Stimulated activated CD4-positive, alpha-beta T cell treated with anti-CD3 and anti-CD28 coated beads, Interleukin-12 subunit alpha, Interleukin-12 subunit beta, amount 100 ng/mL, for 24 hours (primary cell): ENCODE measurements around the gene SPRED2.

Source experiments
- DNase-seq, 2 experiments: peaks; one replicate each; pipeline ENCODE4 v3.0.0-alpha.2; 2020; ENCODE audit warnings: low read depth in 2 of 2

SPRED2 gene

GRCh38 chr2:65386989-65387388, 45.4 kb downstream of the SPRED2 start:
- no peak for DNase-seq

DNA sequence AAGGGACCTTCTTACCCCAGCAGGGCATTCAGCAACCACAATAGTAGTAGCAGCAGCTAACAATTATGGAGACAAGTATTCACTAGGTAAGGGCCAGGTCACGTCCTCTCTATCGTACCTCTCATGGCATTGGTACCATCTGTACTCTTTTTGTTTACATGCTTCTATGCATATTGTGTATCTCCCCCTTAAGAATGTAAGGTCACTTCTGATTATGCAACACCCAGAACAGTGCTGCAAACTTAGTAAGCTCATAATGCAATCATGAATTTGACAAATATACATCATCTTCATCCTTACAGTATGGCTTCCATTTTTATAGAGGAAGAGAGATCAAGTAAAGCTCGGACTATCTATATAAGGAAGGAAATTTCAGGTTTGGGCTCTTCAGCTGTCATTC, 46.1 kb downstream of the SPRED2 start:
- no peak for DNase-seq

GRCh38 chr2:65383541-65384488, 48.6 kb downstream of the SPRED2 start:
- DNase-seq, result no peak

DNA sequence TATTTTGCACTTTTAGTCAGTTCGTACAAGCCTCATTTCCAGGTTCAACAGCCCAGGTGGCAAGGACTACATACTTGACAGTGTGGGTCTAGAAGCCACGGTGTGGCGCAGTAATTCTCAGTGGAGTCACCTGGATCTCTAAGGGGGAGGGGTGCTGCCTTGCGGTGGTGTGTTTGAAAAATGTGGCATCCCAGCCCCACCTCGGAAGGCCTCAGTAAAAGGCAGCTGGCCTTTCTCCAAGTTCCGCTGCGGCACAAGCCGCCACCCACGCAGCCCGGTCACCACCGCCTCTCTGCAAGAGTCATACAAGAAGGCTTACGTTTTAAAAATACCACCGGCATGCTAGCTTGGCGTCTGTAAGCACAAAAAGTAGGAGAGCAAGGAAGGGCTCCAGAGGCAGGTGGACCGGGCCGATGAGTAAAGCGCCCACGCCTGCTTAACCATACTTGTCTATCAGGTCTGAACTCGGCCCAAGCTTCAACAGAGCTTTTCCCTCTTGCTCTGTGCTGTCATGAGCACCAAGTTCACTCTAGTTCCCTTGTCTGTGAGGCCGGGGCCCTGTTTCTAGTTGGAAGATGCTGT, 49.5 kb downstream of the SPRED2 start:
- peak; percentile 70 to 90 for DNase-seq

GRCh38 chr2:65382323-65382722, 50.1 kb downstream of the SPRED2 start:
- no peak for DNase-seq

DNA sequence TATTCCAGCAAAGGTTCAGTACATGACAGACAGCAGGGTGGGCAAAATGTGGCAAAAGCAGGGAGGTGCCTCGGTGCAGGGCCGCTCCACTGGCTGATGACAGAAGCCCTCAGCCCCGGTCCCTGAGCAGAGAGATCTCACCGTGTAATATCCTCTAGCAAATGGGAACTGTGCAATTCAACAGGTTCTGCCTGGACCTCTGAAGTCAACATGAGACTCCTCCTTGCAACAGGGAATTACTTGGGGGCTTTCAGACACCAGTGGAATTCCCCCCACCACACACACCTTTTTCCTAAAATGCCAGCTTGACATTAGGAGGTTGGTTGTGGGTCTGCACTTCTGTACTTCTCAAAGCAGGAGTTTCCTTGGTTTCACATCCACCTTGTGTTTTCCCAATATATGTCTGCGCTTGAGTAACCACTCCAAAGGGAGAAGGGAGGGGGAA, 50.8 kb downstream of the SPRED2 start:
- no peak for DNase-seq

- no peak for DNase-seq
These were observed 52.1 kb downstream of the SPRED2 start for GRCh38 chr2:65380255-65380654.

DNA sequence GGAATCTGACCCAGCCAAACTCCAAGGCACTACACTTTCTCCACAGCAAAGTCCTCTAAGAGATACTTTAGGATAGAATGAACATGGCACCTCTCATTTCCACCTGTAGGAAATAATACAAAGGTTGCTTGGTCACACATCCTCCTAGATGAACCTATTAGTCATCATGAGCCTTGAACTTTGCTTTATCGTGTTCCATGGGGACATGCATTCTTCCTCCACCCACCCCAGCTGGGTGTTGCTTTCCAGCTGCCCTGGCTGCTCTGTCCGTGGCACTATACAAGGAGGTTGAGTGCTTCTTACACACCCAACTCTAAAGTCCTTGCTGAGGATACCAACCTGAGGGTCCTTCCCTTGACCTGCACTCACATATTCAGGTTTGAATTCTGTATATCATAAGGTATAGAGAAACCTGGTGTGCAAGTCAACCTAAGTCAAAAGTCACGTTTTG, 52.7 kb downstream of the SPRED2 start:
- DNase-seq, result no peak

DNA sequence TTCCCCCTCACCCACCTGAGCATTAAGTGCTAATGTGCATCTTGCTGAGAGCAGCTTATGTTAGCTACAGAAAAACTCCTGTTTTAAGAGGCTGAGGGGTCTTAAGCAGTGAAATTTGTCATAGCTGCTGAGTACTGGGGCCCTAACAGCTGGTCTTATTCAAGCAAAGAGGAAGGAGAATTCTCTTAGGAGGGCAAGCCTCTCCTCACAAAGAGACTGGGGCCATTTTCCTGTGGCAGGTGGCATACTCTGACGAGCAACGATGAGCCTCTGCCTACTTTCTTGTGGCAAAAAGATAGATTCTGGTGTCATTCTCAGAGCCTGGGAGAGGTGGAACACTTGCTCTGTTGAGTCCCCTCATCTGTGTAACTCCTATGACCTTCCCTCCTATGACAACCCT, 53.2 kb downstream of the SPRED2 start:
- no peak for DNase-seq

DNA sequence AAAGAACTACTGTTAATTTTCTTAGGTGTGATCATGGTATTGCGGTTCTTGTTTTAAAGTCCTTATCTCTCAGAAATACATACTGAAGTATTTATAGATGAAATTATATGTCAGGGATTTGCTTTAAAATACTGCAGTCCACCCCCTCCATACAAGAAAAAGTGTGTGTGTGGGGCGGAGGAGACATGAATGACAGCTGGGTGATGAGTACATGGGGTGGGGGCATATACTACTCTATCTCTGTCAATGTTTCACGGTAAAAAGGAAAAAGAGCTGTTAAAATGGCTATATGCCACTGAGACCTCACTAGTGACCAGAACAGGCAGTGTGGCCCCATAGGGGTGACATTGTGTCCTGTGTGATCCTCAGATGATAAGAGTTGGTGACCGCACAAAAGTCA, 54.1 kb downstream of the SPRED2 start:
- no peak for DNase-seq

GRCh38 chr2:65377556-65378192, 54.7 kb downstream of the SPRED2 start:
- DNase-seq, result peak in 1 of 2 experiments; percentile 31

- no peak for DNase-seq
These were observed 56.7 kb downstream of the SPRED2 start for GRCh38 chr2:65375723-65376122.

DNA sequence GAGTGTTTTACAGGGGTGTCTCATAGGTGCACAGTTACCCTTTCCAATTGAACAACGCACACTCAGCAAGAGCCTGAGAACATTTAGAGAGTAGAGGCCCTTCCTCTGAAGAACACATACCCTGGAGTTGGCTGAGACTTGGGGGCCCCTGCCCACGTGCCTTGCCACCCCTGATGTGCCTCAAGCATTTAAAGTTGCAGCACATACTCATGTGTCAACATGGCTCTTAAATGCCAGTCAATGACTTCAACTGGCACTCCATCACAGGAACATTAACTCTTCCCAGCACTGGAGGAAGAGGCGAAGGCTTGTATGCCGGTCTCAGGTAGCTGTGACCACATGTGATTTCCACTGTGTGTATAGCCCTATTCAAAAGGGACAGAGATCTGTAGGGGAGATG, 57.4 kb downstream of the SPRED2 start:
- no peak for DNase-seq

DNA sequence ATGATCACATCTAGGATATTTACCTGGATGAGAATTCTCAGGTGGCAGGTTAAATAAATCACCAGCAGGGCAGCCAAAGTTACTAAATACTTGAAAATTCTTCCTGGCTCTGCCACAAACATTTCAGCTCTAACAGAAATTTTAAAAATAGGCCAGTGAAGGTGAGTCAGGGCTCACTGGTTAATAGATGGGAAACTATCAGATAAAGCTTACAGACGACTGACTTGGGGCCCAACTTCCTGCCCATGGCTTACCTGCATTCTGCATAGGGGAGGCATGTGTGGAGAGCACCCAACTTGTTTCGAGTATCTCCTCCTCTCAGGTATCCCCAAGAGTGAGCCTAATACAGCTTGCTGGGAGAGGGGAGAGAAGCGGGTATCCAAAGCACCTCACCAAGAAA, 57.8 kb downstream of the SPRED2 start:
- DNase-seq, result no peak

DNA sequence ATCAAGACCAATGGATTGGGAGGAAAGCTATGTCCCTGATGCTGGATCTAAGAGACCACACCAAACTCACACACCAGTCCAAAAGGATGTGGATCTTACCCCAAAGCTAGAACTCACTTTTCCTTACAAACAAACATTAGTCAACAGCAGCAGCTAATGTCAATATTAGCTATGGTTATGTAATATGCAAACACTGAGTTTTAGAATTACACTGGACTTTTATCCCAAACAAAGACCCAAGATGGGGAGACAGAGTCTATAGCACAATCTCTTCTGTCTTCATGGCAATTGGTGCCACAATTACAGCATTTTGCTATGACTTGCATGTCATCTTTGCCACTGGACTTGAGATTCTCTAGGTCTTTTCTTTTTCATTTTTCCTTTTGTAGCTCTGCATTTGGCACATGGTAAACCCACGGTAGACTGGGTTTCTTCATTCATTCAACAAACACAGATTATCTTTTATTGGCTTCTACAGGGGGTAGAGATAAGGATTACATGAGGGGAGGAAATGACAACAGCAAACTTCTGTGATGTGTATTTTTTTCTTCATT, 59.0 kb downstream of the SPRED2 start:
- DNase-seq, result no peak

- no peak for DNase-seq
These were observed 59.8 kb downstream of the SPRED2 start for GRCh38 chr2:65372619-65373018.

GRCh38 chr2:65371074-65371434, 61.3 kb downstream of the SPRED2 start:
- no peak for DNase-seq

DNA sequence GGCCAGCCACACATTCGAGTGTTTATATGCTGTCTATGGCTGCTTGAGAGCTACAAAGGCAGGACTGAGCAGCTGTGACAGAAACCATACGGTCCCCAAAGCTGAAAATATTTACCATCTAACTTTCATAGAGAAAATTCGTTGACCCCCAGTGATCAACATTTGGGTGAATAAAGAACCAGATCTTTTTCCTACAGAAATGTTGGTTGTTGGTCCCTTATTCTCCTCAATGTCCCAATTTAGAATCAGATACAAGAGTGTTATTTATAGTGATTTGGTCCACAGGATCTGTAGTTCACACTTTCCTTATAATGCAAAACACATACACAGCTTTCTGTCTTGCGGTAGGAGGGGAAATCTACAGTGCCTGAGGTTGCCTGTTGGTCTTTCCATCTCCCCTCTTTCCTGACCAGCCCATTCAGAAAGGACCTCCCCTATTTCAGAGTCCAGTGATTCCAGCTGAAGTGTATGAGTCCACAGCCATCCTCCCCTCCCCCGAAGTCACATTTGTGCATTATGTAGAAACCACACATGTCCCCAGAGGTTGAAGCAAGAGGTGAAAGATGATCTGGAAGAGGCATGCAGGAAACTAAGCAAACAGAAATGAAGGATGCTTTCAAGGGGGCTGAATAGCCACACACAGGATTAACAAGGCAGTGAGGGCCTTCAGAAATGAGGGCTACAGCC, 61.9 kb downstream of the SPRED2 start:
- DNase-seq, result no peak

- no peak for DNase-seq
These were observed 62.4 kb downstream of the SPRED2 start for GRCh38 chr2:65369980-65370379.

- DNase-seq, result no peak
These were observed 62.8 kb downstream of the SPRED2 start for GRCh38 chr2:65369574-65369973.

GRCh38 chr2:65368468-65368867, 63.9 kb downstream of the SPRED2 start:
- DNase-seq, result no peak

DNA sequence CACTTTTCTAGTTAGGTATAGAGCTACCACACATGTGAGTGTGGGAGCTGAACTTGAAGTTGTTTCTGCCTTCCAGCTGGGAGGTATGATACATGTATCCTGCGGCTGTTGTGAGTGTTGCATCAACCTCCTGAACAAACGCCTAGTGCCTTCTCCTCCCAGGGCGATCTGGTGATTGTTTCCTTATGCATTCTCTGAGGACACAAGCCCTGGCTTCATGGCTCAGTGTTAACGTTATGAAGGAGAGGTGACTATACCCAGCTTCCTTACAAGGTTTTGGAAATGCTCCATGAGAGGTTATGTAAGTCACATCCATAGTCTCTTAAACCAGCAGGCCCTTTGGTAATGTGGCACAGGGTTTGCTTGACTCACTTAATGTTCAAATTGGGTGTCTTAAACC, 64.9 kb downstream of the SPRED2 start:
- no peak for DNase-seq
